Stimulated activated naive B cell treated with anti-CD40 and anti-IgM and Interleukin-4, amounts not matched to agents 10 μg/mL and 1 μg/mL and 100 μg/mL, for 72 hours (primary cell): ENCODE results near the gene C4orf51.
"Not testable (repeated sequence)": the region's sequence is repeated elsewhere in the genome, so short reads cannot be mapped to it uniquely, and the experiment has no call there.

Experiments used
- ATAC-seq, 2 donors: fragments of 150-1000 bp; cut with Tn5 transposase; replicated peaks; 2 replicates each; pipeline ENCODE4 v1.10.0; 2021; ENCODE audit warnings: moderate library complexity in 1 of 2
- DNase-seq: peaks from one replicate; pipeline ENCODE4 v3.0.0; 2021
- H3K27ac Mint-ChIP-seq: one replicate; pipeline ENCODE4 v1.8.0; 2022; ENCODE audit warnings: mild to moderate bottlenecking, mixed read lengths
- H3K27me3 Mint-ChIP-seq, 2 donors: one replicate each; pipeline ENCODE4 v1.8.0; 2022; ENCODE audit warnings: mixed read lengths in 2 of 2
- H3K36me3 Mint-ChIP-seq, 2 donors: one replicate each; pipeline ENCODE4 v1.8.0; 2022; ENCODE audit warnings: mixed read lengths in 2 of 2, mild to moderate bottlenecking in 1 of 2
- H3K4me1 Mint-ChIP-seq, 2 donors: one replicate each; pipeline ENCODE4 v1.8.0; 2022; ENCODE audit warnings: mixed read lengths in 2 of 2, mild to moderate bottlenecking in 1 of 2
- H3K4me3 Mint-ChIP-seq, 2 donors: one replicate each; pipeline ENCODE4 v1.8.0; 2022; ENCODE audit warnings: mild to moderate bottlenecking in 2 of 2, mixed read lengths in 2 of 2, moderate library complexity in 1 of 2
- H3K9me3 Mint-ChIP-seq, 2 donors: one replicate each; pipeline ENCODE4 v1.8.0; 2022; ENCODE audit warnings: mixed read lengths in 2 of 2, mild to moderate bottlenecking in 1 of 2

Gene C4orf51

DNA sequence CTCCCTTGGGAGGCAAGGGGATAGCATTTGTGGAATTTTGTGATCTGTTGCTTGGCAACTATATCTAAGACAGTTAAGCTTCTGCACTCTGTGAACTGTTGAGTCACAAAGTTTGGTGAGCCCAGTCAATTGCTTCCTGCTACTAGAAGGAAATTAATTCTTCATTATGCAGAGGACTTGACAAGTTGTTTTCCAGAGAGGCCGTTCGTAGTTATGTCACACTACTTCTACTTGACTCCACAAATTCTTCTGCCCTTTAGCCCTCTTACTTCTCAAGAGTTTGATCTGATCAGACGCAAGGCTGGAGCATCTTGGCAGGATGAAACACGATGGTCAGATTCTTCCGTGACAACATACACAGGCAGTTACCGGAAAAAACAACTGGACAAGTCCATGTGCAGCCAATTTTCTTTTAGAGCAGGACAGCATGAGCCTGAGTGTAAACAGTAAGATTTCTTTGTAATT lies at the start of gene C4orf51:
Gene C4orf51, plus strand, starts transcription at position 156 of the 465 bp plus-strand sequence. Its CDS starts 58 bp downstream, at position 214.
- Mint-ChIP-seq H3K4me1 (no peaks in the 10 kb centered on the region), H3K27ac (no peak within 1 kb of the TSS), H3K9me3 (peaks cover 10 to 14% of the 10 kb centered on the region in 2 donors), H3K36me3 (no peaks in the 10 kb centered on the region), H3K27me3 (peaks cover 17 to 30% of the 10 kb centered on the region in 2 donors), H3K4me3 (no peak within 1 kb of the TSS)
- DNase-seq (no peak), ATAC-seq (no peak)

DNA sequence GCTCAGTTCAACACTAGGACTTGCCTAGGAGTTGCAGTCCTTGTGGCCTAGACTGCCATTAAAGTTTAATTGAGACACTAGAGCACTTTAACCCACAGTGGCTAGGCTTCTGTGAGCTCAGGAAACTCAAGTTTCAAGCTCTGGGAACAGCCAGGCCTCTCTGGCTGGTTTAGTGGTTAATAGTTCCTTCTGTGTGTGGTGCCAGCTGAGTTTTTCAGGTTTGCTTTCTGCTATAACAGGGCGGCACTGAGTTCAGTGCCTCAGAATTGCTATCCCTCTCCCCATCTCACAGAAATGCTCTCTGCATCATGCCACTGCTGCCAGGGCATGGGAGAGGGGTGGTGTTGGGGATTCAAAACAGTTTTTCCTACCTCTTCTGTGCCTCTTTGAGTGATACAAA lies 44.8 kb upstream of the C4orf51 start:
- no peak overlapping the region for H3K4me3 Mint-ChIP-seq
- H3K4me1 Mint-ChIP-seq: peaks cover 5 to 10% of the 10 kb centered on the region in 2 donors
- no peak overlapping the region for H3K27ac Mint-ChIP-seq
- H3K9me3 Mint-ChIP-seq: no peaks in the 10 kb centered on the region
- ATAC-seq: no peak
- DNase-seq: no peak
- no peaks in the 10 kb centered on the region for H3K27me3 Mint-ChIP-seq
- peaks cover 14 to 33% of the 10 kb centered on the region in 2 donors for H3K36me3 Mint-ChIP-seq

DNA sequence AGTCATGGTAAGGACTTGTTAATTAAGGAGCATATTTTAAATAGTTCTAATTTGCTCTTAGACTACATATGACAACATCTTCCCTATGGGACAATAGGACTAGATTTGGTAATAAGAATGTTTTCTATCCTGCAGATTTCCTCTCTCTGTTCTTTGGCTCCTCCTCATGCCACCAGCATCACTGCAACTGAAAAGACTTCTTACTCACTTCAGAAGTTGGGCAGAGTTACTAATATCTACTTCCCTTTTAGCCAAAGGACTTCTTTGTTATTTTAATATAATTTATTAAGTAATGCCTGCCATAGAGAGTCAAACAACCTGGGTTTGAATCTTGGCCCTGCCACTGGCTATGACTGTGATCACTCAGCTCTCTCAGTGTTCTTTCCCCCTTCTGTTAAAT lies 44.3 kb upstream of the C4orf51 start:
- H3K27ac Mint-ChIP-seq: no peak overlapping the region
- ATAC-seq (peak in 1 of 2 donors; percentile 23), DNase-seq (no peak)
- H3K9me3 Mint-ChIP-seq: no peaks in the 10 kb centered on the region
- peaks cover 12 to 30% of the 10 kb centered on the region in 2 donors for H3K36me3 Mint-ChIP-seq
- peaks cover 5 to 10% of the 10 kb centered on the region in 2 donors for H3K4me1 Mint-ChIP-seq
- H3K4me3 Mint-ChIP-seq: no peak overlapping the region
- H3K27me3 Mint-ChIP-seq: no peaks in the 10 kb centered on the region

DNA sequence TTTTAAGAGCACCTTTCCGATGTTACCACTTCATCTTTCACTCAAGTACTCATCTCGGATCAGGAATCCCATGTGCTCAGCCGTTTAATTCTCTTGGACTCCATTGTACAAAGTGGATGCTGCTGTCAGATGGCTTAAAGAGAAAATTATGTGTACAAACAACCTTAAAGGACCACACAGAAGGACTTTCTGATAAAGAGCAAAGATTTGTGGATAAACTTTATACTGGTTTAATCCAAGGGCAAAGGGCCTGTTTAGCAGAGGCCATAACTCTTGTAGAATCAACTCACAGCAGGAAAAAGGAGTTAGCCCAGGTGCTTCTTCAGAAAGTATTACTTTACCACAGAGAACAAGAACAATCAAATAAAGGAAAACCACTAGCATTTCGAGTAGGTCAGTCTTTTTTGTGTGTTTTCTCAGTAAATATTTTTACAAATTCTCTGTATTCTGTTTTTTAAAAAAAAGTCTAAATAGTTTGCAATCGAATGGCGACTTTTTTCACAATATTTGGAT lies 40.7 kb upstream of the C4orf51 start:
- Mint-ChIP-seq H3K4me3 (no peak overlapping the region), H3K36me3 (peaks cover 9 to 37% of the 10 kb centered on the region in 2 donors), H3K27ac (no peak overlapping the region), H3K27me3 (no peaks in the 10 kb centered on the region), H3K9me3 (no peaks in the 10 kb centered on the region), H3K4me1 (no peaks in the 10 kb centered on the region)
- DNase-seq (no peak), ATAC-seq (no peak)

DNA sequence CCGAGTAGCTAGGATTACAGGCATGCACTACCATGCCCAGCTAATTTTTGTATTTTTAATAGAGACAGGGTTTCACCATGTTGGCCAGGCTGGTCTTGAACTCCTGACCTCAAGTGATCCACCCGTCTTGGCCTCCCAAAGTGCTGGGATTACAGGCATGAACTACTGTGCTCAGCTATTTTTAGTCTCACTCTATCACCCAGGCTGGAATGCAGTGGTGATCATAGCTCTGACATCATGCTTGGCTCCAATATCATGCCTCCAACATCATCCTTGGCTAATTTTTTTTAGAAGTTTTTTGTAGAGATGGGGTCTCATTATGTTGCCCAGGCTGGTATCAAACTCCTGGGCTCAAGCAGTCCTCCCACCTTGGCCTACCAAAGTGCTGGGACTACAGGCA lies 39.7 kb upstream of the C4orf51 start:
- peaks cover 9 to 39% of the 10 kb centered on the region in 2 donors for H3K36me3 Mint-ChIP-seq
- not testable (repeated sequence) for H3K9me3 Mint-ChIP-seq, H3K27me3 Mint-ChIP-seq, H3K4me3 Mint-ChIP-seq, H3K27ac Mint-ChIP-seq, ATAC-seq, H3K4me1 Mint-ChIP-seq, DNase-seq

DNA sequence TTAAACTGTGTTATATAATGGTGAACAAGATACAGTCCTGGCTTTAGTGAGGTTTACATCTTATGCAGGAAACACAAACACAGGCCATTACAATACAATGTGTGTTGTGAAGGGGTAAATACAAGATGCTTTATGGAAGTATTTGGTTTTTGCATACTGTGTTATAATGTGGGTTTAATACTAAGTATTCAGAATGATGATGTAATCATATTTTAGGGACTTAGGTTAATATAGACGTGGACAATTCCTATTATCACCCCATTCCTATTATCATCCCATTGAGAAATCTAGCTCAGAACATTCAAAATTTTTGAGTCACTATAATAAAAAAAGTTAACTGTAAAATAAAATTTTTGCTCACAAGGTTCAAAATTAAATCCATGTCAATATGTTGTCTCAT lies 36.7 kb upstream of the C4orf51 start:
- H3K9me3 Mint-ChIP-seq: no peaks in the 10 kb centered on the region
- no peaks in the 10 kb centered on the region for H3K4me1 Mint-ChIP-seq

DNA sequence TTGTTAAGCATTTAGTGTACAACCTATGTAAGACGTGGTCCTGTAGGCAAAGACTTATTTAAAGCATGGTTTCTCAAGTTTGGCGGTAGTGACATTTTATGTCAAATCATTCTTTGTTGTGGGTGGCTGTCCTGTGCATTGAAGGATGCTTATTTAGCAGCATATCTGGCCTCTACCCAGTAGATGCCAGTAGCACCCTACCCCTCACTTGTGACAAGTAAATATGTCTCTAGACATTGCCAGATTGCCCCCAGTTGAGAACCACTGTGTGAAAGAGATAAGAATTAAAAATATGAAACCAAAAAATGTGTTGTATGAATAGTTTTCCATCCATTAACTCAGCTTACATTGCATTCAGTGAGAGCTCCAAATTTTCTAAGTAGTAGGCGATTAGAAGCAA lies 35.2 kb upstream of the C4orf51 start:
- Mint-ChIP-seq H3K9me3 (no peaks in the 10 kb centered on the region), H3K27me3 (no peaks in the 10 kb centered on the region), H3K36me3 (peaks cover 20 to 47% of the 10 kb centered on the region in 2 donors), H3K27ac (no peak overlapping the region), H3K4me3 (no peak overlapping the region), H3K4me1 (no peaks in the 10 kb centered on the region)
- ATAC-seq (no peak), DNase-seq (no peak)

More for the DNA sequence above, 36.7 kb upstream of the C4orf51 start:
- Mint-ChIP-seq H3K27me3 (no peaks in the 10 kb centered on the region), H3K36me3 (peaks cover 24 to 52% of the 10 kb centered on the region in 2 donors), H3K27ac (no peak overlapping the region), H3K4me3 (no peak overlapping the region)
- ATAC-seq (no peak), DNase-seq (no peak)

DNA sequence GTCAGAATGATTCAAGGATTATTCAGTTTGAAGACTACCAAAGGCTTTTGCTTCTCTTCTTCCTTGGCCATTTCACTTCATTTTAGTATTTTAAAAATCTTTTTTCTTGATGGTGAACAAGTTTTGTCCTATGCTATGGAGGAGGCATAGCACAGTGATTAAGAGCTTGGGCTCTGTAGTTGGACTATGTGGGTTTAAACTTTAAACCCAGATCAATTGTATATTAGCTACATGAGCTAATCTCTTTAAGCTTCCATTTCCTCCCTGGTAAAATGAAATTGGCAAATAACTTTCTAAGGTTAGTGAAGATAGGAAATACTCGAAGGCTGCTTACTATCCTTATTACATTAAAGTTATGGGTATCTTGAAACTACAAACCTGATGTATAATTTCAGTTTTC lies 23.8 kb upstream of the C4orf51 start:
- no peak for ATAC-seq
- peaks cover 44 to 78% of the 10 kb centered on the region in 2 donors for H3K36me3 Mint-ChIP-seq
- DNase-seq: no peak
- H3K4me3 Mint-ChIP-seq: no peak overlapping the region
- no peak overlapping the region for H3K27ac Mint-ChIP-seq
- peaks cover 6 to 9% of the 10 kb centered on the region in 2 donors for H3K9me3 Mint-ChIP-seq
- H3K27me3 Mint-ChIP-seq: no peaks in the 10 kb centered on the region
- no peaks in the 10 kb centered on the region for H3K4me1 Mint-ChIP-seq

DNA sequence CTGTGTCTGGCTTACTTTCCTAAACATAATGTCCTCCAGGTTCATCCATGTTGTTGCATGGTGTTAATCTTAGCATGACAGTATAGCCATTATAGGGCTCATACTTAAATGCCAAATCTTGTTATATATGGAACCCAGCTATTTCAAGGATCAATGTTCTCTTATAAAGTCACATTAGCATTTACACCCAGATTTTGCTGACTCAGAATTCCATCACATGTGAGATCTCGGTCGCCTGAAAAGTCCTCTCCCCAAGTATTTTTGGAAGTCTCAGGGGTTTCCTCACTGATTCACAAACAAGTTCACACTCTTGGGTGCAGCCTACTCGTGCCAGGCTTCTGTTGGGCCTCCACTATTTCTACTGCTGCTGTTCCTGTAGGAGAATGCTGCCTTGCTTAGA lies 19.9 kb upstream of the C4orf51 start:
- no peak for ATAC-seq
- no peak overlapping the region for H3K27ac Mint-ChIP-seq
- H3K4me3 Mint-ChIP-seq: no peak overlapping the region
- H3K27me3 Mint-ChIP-seq: no peaks in the 10 kb centered on the region
- H3K4me1 Mint-ChIP-seq: no peaks in the 10 kb centered on the region
- H3K36me3 Mint-ChIP-seq: peaks cover 36 to 65% of the 10 kb centered on the region in 2 donors
- DNase-seq: no peak
- peaks cover 9 to 14% of the 10 kb centered on the region in 2 donors for H3K9me3 Mint-ChIP-seq

DNA sequence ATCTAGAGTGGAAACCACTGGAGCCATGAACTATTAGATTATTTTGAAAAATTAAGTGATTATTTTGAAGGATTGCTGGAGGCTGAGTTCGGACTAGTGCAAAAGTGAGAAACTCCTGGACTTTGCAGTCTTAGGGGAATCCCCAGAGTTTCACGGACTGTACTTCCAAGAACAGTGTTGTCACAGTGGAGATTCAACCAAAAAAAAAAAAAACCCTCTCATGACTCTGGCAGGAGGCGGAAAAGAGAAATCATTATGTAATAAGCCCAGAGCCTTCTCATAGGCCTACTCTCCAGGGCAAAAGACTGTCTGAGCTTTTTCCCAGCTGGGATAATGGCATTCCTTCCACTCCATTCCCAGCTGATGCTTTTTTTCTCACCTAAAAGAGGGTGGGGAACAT lies 16.8 kb upstream of the C4orf51 start:
- Mint-ChIP-seq H3K27ac (no peak overlapping the region), H3K4me1 (no peaks in the 10 kb centered on the region), H3K4me3 (no peak overlapping the region), H3K9me3 (peaks cover 6 to 20% of the 10 kb centered on the region in 2 donors), H3K27me3 (no peaks in the 10 kb centered on the region), H3K36me3 (peaks cover 22 to 39% of the 10 kb centered on the region in 2 donors)
- ATAC-seq: no peak
- no peak for DNase-seq

DNA sequence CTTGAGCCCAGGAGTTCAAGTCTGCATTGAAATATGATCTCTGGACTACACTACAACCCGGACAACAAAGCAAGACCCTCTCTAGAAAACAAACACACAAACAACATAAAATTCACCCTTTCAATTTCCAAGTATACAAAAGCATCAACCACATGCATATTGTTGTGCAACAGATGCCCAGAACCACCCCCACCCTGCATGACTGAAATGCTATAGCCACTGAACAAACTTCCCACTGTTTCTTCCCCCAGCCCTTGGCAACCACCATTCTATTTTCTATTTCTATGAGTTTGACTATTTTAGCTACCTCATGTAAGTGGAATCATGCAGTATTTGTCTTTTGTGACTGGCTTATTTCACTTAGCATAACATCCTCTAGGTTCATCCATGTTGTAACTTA lies 14.2 kb upstream of the C4orf51 start:
- Mint-ChIP-seq H3K36me3 (peaks cover 0 to 17% of the 10 kb centered on the region in 2 donors), H3K27me3 (no peaks in the 10 kb centered on the region)

DNA sequence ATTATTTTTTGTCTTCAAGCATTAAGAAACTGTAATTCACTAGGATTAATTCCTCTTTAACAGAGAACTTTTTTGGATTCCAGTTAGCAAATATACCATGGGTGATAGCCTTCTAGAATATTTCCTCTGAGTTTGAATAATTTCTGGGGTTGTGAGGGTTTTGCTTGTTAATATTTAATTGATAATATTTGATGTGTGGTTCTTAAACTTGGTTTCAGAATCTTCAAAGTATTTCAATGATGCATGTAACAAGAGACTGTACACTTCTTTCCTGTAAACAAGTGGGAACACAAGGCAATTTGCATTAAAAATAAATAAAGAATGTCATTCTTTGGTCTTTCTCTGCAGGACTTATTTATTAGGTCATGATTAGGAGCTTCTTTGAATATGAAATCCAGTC lies 9.5 kb upstream of the C4orf51 start:
- peaks cover 0 to 3% of the 10 kb centered on the region in 2 donors for H3K36me3 Mint-ChIP-seq
- no peak for ATAC-seq
- no peaks in the 10 kb centered on the region for H3K27me3 Mint-ChIP-seq
- peaks cover 0 to 6% of the 10 kb centered on the region in 2 donors for H3K9me3 Mint-ChIP-seq
- H3K27ac Mint-ChIP-seq: peak overlapping the region; percentile 32
- H3K4me1 Mint-ChIP-seq: no peaks in the 10 kb centered on the region
- H3K4me3 Mint-ChIP-seq: no peak overlapping the region
- no peak for DNase-seq

More for the DNA sequence above, 14.2 kb upstream of the C4orf51 start:
- H3K27ac Mint-ChIP-seq: no peak overlapping the region
- H3K4me3 Mint-ChIP-seq: no peak overlapping the region
- ATAC-seq: no peak
- no peak for DNase-seq
- peaks cover 0 to 14% of the 10 kb centered on the region in 2 donors for H3K9me3 Mint-ChIP-seq
- H3K4me1 Mint-ChIP-seq: no peaks in the 10 kb centered on the region

DNA sequence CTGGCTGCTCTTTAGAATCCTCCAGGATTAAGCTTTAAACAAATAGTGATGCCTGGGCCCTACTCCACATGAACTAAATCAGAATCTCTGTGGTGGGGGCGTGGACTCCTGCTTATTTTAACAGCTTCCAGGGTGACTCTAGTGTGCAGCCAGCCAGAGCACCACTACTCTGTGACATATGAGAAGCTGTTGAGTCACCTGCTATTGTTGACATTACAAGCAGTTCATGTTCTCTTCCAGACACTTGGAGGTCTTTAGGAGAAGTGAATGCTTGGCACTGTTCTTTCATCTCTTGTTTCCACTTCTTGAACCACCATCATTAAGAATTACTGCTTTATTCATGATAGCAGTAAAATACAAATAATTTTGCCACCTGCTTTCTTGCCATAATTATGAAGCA lies 426 bp upstream of the C4orf51 start:
- H3K9me3 Mint-ChIP-seq: peaks cover 10 to 13% of the 10 kb centered on the region in 2 donors
- H3K4me3 Mint-ChIP-seq: no peak overlapping the region
- H3K27me3 Mint-ChIP-seq: peaks cover 17 to 26% of the 10 kb centered on the region in 2 donors
- DNase-seq: no peak
- no peak for ATAC-seq
- no peak overlapping the region for H3K27ac Mint-ChIP-seq
- no peaks in the 10 kb centered on the region for H3K36me3 Mint-ChIP-seq
- no peaks in the 10 kb centered on the region for H3K4me1 Mint-ChIP-seq

DNA sequence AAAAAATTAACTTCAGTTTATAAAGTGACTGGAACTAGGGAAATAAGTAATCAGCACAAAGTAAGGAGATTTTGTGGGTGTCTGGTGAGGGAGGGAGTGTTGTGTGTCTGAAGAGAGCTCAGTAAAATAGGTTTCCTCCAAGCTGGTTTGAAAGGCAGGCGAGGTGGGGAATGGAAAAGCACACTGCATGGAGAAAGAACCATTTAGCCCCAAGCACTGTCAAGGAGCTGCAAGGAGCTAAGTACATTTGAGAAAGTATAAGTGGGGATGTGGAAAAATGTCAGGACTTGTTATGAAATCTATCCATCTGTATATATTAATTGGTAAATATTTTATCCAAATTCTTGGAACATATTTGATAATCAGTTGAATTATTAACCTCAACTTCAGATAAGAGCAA lies 956 bp downstream of the C4orf51 start:
- Mint-ChIP-seq H3K9me3 (peaks cover 14 to 17% of the 10 kb centered on the region in 2 donors), H3K36me3 (no peaks in the 10 kb centered on the region), H3K27ac (no peak overlapping the region), H3K4me1 (no peaks in the 10 kb centered on the region), H3K4me3 (no peak overlapping the region), H3K27me3 (peaks cover 21 to 35% of the 10 kb centered on the region in 2 donors)
- DNase-seq (no peak), ATAC-seq (no peak)

DNA sequence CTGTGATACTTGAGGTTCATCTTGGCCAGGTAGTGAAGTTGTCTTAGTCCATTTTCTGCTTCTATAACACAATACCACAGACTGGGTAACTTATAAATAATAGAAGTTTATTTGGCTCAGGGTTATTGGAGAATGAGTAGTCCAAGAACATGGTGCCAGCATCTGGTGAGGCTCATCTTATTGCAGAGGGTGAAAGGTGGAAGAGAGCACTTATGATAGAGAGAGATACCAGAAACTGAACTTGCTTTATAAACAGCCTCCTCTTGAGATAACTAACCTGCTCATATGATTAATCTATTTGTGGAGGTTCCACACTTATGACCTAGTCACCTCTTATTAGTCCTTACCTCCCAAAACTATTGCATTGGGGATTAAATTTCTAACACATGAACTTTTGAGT lies 1.6 kb downstream of the C4orf51 start:
- Mint-ChIP-seq H3K27me3 (peaks cover 21 to 35% of the 10 kb centered on the region in 2 donors), H3K4me3 (no peak overlapping the region), H3K9me3 (peaks cover 14 to 17% of the 10 kb centered on the region in 2 donors), H3K27ac (no peak overlapping the region), H3K36me3 (no peaks in the 10 kb centered on the region), H3K4me1 (no peaks in the 10 kb centered on the region)
- DNase-seq: no peak
- no peak for ATAC-seq
